ENCODE measurements around the gene CATSPERZ. TPM values are rescaled to one million over a fixed set of nuclear protein-coding genes. Genes with fewer than 3 reads are reported as not detected.

Gene CATSPERZ
- total and polyA plus RNA-seq, 9 of the 15 experiments (the other 6 are each of a cell fraction or from before 2014, with no cell fraction given) = 0.86 to 8.5 (median 3.5) TPM

GRCh38 chr11:64296830-64297698 is 3.1 kb upstream of the CATSPERZ start:
- H3K4me1 ChIP-seq (replicated peaks in 1 of 2; ENCODE audit: control insufficient read depth in 2 of 2, insufficient read depth in 2 of 2, low read length in 2 of 2) = peaks cover 3 to 45% of the 10 kb centered on the region in 2 experiments; a peak in 4 of 5 replicates
- no peak for FAIRE-seq
- H3K36me3 ChIP-seq (ENCODE audit: control insufficient read depth, insufficient read depth, low read length) = no peaks in the 10 kb centered on the region
- no TSS peak for BruUV-seq (replicated peaks)
- no peaks in the 10 kb centered on the region for H3K79me2 ChIP-seq (ENCODE audit: control insufficient read depth, insufficient read depth, low read length)
- H2AFZ ChIP-seq (ENCODE audit: low read depth, low read length) = no peak overlapping the region
- no peak overlapping the region for H3K4me2 ChIP-seq (ENCODE audit: insufficient read depth, low read length)
- H3K9me1 ChIP-seq (ENCODE audit: control insufficient read depth, insufficient read depth, low read length) = no peaks in the 10 kb centered on the region
- CTCF ChIA-PET (ENCODE audit: low intra/inter-chr PET ratio) = no interaction called here
- H3K9ac ChIP-seq (ENCODE audit: insufficient read depth in 1 of 2, low read depth in 2 of 2, low read length in 2 of 2) = peak overlapping the region in 1 of 2 experiments; percentile 48; a peak in 1 of 4 replicates
- TF ChIP-seq SAFB2 (IDR thresholded peaks at IDR 0.05; ENCODE audit: borderline replicate concordance, low read depth, low read length, severe bottlenecking) = no peak
- 0 out of 2 replicates have a peak, but pooled peaks have one; percentile 25 for TF ChIP-seq EGR1 (conservative IDR thresholded peaks at IDR 0.05)
- intact Hi-C loops (cut with micrococcal nuclease) = no loop called here
- 29% methylated on average over 34 of the region's 34 CpGs for WGBS (ENCODE audit: insufficient coverage, low coverage, missing lambda C conversion rate)
- H4K20me1 ChIP-seq (replicated peaks; ENCODE audit: control insufficient read depth, insufficient read depth, low read length) = no peaks in the 10 kb centered on the region; the same call in 1 of the 2 replicates
- DNase-seq (ENCODE audit: extremely low read depth in 1 of 4, low spot score in 3 of 4) = no peak
- H3K27me3 ChIP-seq (ENCODE audit: control insufficient read depth in 2 of 2, insufficient read depth in 2 of 2, low read length in 2 of 2) = peaks cover 48 to 57% of the 10 kb centered on the region in 2 experiments
- POLR2A ChIA-PET = no interaction called here
- in situ Hi-C loops (cut with MboI) = no loop called here
- no peak overlapping the region for H3K4me3 ChIP-seq
- no peaks in the 10 kb centered on the region for H3K9me3 ChIP-seq (replicated peaks; ENCODE audit: control insufficient read depth, insufficient read depth, low read depth, low read length)
- ATAC-seq = no peak
- H3K27ac ChIP-seq (ENCODE audit: extremely low read depth, low read depth, low read length) = no peak overlapping the region

GRCh38 chr11:64297699-64298358 is 2.3 kb upstream of the CATSPERZ start:
- CTCF ChIA-PET (ENCODE audit: low intra/inter-chr PET ratio) = no interaction called here
- intact Hi-C loops (cut with micrococcal nuclease) = no loop called here

More at GRCh38 chr11:64297699-64298358, 2.3 kb upstream of the CATSPERZ start:
- in situ Hi-C loops (cut with MboI) = no loop called here
- Histone ChIP-seq H3K4me3 (no peak overlapping the region), H3K4me1 (replicated peaks in 1 of 2; ENCODE audit: control insufficient read depth in 2 of 2, insufficient read depth in 2 of 2, low read length in 2 of 2) (peaks cover 3 to 38% of the 10 kb centered on the region in 2 experiments; a peak in 4 of 5 replicates), H2AFZ (ENCODE audit: low read depth, low read length) (no peak overlapping the region), H3K9me3 (replicated peaks; ENCODE audit: control insufficient read depth, insufficient read depth, low read depth, low read length) (no peaks in the 10 kb centered on the region), H3K79me2 (ENCODE audit: control insufficient read depth, insufficient read depth, low read length) (no peaks in the 10 kb centered on the region), H3K9ac (ENCODE audit: insufficient read depth in 1 of 2, low read depth in 2 of 2, low read length in 2 of 2) (no peak overlapping the region), H3K4me2 (ENCODE audit: insufficient read depth, low read length) (no peak overlapping the region), H4K20me1 (replicated peaks; ENCODE audit: control insufficient read depth, insufficient read depth, low read length) (no peaks in the 10 kb centered on the region; the same call in 1 of the 2 replicates), H3K27ac (ENCODE audit: extremely low read depth, low read depth, low read length) (no peak overlapping the region), H3K27me3 (ENCODE audit: control insufficient read depth in 2 of 2, insufficient read depth in 2 of 2, low read length in 2 of 2) (peaks cover 42 to 49% of the 10 kb centered on the region in 2 experiments), H3K9me1 (ENCODE audit: control insufficient read depth, insufficient read depth, low read length) (no peaks in the 10 kb centered on the region), H3K36me3 (ENCODE audit: control insufficient read depth, insufficient read depth, low read length) (no peaks in the 10 kb centered on the region)
- 36% methylated on average over 18 of the region's 18 CpGs for WGBS (ENCODE audit: insufficient coverage, low coverage, missing lambda C conversion rate)
- POLR2A ChIA-PET = no interaction called here
- DNase-seq (ENCODE audit: extremely low read depth in 1 of 4, low spot score in 3 of 4) (no peak), ATAC-seq (no peak), FAIRE-seq (no peak)
- BruUV-seq (replicated peaks) = no TSS peak
- TF ChIP-seq NFIC (IDR thresholded peaks at IDR 0.05) (0 out of 2 replicates have a peak, but pooled peaks have one; percentile 10), HES1 (IDR thresholded peaks at IDR 0.05; ENCODE audit: low read depth) (no peak)
